Fibroblast of skin of left quadriceps (primary cell): ENCODE results near the gene AQP2.
A peak's percentile ranks its signal among the peaks of the same experiment; 100 is the strongest.

Experiments
- DNase-seq, 2 experiments: peaks; one replicate each; pipeline ENCODE4 v3.0.0-alpha.2; 2013; ENCODE audit warnings: low read depth in 2 of 2

AQP2 gene, protein sequence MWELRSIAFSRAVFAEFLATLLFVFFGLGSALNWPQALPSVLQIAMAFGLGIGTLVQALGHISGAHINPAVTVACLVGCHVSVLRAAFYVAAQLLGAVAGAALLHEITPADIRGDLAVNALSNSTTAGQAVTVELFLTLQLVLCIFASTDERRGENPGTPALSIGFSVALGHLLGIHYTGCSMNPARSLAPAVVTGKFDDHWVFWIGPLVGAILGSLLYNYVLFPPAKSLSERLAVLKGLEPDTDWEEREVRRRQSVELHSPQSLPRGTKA

DNA sequence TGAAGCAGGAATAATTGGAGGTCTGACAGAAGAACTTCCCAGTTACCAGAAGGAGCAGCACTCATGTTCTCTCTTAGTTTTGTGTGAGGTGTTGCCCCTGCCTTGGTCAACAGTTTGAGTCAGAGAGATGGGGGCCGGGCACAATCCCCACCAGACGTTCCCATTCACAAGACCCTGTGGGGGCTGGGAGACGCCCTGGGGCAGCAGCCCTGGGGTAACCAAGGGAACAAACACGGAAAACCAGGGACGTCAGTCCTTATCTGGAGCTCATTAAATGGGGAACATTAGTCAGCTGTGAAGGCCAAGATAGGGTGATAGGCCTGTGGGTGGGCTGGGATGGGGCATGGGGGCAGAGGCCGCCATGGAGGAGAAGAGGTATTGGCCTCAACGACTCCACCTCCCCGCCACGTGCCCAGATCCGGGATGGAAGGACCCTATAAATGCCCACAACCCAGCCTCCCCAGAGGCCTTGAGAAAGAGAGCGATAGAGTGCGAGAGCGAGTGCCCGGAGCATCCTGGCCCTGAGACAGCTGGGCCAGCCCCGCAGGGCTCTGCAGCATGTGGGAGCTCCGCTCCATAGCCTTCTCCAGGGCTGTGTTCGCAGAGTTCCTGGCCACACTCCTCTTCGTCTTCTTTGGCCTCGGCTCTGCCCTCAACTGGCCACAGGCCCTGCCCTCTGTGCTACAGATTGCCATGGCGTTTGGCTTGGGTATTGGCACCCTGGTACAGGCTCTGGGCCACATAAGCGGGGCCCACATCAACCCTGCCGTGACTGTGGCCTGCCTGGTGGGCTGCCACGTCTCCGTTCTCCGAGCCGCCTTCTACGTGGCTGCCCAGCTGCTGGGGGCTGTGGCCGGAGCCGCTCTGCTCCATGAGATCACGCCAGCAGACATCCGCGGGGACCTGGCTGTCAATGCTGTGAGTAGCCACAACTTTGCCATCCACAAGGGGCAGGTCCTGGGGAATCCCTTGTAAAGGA, at the start of gene AQP2:
TSS of gene AQP2 (plus strand) at position 465 of the 979 bp plus-strand sequence. CDS start at position 559, 94 bp downstream.
- DNase-seq: no peak

DNA sequence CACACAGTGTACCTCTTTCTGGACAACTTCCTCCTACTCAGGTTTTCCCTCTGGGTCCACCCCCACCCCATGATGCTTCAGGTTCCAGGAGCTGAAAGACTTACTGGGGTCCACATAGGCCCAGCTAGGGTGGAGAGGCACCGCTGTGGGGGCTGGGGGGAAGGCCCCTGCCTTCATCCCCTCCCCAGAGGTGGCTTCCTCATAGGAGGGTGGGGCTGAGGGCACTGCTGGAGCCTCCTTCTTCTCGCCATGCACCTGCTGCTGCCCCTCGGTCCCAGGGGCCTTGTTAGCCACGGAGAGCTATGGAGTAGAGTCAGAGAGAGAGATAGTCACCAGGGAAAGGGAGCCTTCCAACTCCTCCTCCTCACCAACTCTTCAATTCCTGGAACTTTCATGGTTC, 49.5 kb upstream of the AQP2 start:
- no peak for DNase-seq

DNA sequence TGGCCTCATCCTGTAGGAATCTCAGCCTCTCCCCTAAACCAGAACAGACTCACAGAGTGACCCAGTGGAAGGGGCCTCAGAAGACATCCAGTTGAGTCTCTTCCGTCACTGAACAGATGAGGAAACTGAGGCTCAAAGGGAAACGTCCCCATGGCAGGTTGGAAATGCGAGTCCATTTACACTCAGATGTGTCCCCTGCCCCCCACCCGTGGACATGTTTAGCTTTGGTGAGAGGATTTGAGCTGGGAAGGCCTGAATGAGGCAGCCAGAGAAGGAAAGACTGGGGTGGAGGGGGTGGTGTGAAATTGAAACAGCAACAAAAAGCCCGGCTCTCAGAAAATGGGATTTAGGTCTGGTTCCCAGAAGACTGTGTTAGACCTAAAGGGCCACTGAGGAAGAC, 48.6 kb upstream of the AQP2 start:
- no peak for DNase-seq

DNA sequence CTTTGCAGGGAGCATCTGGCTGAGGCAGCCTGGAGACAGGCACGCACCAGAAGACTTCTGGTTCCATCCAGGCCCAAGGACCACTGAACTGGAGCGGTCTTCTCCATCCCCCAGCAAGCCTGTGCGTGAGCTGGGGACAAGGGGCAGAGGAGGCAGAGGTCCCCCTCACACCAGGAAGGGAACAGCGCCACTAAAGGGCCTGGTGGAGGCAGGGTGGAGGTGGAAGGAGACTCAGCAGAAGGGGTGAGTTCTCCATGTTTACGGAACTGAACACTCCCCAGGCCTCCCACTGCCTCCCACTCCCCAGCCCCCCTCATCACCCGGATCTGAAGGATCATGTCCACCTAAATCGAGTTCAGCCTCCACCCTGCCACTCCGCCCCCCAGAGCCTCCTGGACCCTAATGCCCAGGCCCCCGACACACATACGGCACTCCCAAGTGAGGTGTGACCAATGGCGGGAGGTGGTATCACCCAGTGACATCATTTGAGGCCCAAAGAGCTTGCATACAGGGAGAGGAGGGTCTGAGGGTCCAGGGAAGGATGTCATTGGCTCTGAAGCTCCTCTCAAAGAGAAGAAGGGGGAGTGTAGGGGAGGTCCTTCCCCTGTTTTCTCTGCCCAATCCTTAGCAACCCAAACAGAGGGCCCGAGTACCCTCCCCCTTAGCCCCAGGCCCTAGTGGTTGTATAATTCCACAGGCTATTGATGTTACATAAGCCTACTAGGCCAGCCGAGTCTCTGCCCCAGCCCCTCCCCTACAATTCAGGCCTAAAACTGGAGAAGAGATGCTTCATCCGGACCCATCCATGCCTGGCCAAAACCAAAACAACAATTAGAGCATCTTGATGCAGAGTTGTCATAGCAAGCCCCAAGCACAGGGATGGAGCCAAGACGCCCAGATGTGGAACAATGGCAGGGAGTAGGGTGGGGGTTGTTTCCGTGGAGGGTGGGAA, 47.9 kb upstream of the AQP2 start:
- no peak for DNase-seq

DNA sequence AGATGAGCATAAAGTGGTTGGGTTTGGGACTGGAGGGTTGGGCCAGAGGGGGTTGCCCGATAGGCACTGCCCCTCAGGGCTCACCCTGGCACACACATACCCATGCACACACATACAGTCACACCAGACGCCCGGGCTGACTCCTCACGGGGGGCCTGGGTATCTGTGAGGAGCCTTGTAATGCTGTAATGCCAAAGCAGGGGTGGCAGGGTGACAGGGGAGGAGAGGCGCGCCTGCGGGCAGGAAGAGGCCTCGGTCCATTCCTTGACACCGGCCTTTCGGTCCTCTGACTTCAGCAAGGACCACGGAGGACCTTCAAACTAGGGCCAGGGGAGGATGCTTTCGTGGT, 47.2 kb upstream of the AQP2 start:
- no peak for DNase-seq

DNA sequence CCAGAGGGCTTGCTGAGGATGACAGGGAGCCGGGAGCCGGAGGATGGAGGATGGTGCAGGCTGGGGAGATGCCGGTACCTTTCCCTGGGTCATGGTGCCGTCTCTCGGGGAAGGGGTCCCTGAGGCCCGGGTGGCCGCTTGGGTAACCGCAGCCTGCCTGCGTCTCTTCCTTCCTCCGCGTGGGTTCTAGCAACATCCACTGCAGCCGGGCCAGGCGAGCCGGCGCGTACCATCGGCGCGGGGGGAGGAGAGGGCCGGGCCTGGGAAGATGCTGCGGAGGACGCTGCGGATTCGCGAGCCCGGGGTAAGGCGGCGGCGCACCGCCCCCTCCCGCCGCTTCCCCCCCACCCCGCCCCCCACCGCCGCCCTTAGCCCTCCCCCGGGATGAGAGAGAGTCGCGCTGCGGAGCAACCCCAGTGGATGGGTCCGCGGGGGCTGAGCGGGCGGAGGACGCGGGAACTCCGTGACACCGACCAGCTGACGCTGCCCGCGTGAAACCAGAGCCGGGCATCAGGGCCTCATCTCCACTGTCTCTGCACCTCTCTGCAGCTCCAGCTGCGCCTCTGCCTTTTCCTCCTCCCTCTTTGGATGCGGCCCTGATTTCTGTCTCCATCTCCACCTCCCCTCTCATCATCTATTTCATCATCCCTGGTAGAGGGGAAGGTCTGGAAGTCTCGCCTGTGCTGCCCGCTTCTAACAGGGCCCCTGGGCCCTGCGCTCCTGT, 46.7 kb upstream of the AQP2 start, which contains the start of gene FAIM2:
TSS of gene FAIM2 (minus strand) at position 201 of the 724 bp plus-strand sequence. CDS start at position 93, 108 bp downstream.
- peak; percentile 74 to 75 for DNase-seq

DNA sequence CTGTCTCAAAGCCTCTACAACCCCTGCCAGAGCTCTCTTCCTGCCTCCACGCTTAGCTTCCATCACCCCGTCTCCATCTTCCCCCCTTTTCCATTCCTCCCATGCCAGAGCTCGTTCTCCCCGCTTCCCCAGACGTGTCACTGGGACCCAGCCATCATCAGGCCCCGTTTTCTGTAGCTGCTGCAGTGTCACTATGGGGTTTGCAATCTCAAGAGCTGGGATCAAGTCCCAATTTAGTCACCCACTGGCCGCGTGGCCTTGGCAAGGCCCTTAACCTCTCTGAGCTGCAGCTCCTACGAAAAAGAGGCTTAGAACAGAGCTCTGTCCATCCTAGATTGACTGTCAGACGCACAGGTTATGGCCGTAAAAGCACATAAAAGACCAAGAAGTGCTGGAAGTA, 45.9 kb upstream of the AQP2 start:
- no peak for DNase-seq

DNA sequence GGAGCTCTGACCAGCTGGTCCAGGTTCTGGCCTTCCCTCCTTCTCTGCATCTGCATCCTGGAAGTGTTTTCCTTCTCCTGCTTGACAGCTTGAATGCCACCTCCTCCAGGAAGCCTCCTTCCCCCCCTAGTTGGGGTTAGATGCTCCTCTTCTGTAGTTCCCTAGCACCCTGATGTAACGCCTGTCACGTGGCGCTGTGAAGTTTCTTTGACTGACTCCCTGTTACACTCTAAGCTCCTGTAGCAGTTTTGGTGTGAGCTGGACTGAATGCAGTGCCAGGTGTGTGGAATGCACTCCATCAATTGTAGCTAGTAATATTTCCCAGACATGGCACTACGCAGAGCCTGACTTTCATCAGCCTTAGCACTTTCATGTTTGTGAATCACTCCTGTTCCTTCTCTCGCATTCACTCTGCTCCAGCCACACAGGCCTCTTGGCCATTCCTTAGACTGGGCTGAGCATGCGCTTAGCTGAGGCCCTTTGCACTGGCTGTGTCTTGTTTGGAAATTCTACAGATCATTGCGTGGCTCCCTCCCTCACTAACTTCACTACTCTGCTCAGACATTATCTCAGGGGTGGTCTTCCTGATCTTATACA, 44.7 kb upstream of the AQP2 start:
- DNase-seq: no peak

DNA sequence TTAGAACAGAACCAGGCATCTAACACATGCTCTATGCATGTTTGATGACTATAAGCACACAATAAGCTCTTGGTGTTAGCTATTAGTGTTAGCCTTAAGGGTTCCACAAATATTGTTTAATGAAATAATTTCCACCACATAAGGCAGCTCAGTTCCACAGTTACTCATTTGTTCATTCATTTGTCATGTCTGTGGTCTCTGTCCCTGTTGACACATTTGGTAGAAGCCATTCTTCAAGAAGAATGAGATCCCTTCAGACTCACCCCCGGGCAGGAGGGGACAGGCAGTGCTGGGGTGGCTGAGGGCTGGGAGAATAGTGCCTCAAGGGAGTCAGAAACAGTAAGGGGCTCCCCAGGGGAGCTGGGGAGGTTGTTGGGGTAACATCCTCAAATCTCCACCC, 43.2 kb upstream of the AQP2 start:
- DNase-seq: no peak

DNA sequence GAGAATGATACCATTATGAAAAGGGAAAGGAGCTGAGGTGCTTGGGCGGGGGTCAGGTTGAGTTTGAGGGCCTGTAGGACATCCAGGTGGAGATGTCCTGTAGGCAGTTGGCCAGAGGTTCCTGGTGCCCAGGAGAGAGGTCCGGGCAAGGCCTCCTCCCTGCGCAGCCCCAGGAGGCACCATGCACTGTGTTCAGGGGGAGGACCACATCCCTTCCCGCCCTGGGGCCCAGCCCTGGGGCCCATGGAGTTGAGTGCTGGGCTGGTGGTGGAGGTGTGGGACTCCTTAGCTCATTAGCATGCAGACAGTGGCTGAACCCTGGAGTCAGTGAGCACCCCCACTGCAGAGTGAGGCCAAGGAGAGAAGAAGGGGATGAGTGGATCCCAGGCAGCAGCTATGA, 41.2 kb upstream of the AQP2 start:
- no peak for DNase-seq

DNA sequence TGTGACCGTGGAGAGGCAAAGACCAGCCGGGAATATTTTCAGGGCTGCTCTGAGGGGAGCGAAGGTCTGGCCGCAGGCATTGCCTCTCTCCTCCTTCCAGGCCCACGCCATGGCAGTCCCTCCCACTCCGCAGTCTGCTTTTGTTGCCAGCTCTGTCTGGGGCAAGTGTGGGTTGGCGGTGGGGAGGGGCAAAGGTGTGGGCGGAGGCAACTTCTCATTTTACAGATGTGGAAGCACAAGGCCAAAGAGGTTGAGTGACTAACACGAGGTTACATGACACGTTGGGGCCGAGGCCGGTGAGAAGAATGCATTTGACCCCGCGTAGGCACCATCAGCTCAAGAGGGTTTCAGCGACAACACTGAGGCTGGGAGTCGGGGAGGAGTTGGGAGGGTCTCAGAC, 40.7 kb upstream of the AQP2 start:
- no peak for DNase-seq

DNA sequence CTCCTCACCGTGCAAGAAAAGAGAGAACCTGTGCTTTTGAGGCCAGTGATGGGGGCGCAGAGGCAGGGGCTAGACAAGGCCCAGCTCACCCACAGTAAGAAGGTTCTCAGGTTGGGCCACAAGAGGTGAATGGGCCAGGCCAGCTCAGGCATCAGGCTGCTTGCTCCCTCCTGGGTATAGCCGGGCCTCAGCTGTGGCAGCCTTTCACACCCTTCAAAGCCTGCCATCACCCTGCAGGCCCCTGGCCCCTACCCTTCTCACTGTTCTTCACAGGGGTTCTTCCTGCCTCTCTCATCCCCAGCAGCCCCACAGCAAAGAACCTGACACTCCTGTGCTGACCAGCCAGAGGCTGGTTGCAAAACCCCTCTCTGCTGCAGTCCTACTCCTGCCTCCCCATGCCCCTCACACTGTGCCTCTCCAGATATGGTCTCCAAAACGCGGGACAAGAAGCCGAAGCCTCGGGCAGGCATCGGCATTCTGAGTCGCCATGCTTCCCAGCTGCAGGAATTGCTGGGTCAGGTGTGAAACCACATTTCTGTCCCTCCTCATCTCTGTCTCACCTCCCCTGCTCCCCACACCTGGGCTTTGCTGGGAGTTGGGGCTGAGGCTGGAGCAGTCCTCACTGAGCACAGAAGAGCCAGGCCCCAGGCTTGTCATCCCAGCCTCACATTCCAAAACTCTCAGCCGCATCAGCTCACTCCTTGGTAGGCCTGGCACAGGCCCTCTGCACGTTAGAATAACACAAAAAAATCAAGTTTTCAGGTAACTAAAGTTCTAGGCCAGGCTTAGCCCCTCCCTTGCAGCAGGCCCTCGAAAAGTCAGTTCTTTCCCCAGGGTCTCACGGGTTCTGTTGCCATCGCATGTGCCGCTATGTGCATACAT, 40.0 kb upstream of the AQP2 start:
- no peak for DNase-seq

DNA sequence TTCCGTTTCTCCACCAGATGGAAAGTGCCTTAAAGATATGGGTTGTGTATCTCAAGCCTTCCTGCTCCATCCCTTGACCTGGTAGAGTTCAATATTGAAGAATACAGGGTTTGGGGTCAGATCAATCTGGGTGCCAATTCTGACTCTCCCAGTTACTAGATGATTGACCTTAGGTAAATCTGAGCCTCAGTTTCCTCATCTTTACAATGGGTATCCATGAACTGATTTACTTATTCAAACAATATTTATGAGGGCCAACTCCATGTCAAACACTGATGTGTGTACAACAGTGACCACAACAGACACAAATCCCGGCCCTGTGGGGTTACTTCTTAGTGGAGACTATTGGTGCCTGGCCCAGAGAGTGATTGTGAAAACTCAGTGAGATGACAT, 39.3 kb upstream of the AQP2 start:
- no peak for DNase-seq

DNA sequence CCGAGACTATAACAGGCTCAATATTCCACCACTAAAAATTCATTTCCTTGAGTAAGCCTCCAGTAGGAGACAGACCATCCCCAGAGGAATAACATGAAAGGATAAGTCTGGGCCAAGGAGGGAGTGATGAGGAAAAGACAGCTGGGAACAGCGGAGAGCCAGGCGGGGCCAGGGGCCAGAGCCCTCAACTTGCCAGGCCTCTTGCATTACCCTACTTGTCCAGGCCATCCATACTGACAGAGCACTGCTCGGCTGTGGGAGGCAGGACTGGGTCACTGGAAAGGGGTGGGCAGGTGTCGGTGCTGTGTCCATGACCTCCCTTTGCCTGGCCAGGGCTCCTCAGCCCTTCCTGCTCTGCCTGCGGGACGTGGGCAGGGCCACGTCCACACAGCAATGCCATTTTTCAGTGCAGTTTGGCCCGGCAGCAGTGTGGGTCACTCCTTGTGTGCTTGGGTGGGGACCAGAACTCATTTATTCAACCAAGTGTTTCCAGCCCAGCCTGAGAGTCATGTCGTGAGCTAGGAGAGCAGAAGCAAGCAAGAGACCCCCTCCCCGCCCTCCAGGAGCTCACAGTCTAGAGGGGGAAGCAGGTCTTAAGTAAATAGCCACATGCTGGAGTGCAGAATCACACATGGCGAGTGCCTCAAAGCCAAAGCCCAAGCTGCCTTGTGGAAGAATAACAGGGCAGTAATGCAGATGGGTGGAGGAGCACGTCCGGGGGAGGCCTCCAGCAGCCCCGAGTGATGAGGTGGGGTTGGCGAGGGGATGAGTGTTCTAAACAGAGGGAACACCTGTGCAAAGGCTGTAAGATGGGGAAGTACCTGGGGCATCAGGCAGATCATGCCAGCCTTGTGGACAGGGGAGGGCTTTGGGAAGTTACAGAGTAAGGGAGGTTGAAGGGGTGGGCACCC, 37.9 kb upstream of the AQP2 start:
- DNase-seq: no peak

DNA sequence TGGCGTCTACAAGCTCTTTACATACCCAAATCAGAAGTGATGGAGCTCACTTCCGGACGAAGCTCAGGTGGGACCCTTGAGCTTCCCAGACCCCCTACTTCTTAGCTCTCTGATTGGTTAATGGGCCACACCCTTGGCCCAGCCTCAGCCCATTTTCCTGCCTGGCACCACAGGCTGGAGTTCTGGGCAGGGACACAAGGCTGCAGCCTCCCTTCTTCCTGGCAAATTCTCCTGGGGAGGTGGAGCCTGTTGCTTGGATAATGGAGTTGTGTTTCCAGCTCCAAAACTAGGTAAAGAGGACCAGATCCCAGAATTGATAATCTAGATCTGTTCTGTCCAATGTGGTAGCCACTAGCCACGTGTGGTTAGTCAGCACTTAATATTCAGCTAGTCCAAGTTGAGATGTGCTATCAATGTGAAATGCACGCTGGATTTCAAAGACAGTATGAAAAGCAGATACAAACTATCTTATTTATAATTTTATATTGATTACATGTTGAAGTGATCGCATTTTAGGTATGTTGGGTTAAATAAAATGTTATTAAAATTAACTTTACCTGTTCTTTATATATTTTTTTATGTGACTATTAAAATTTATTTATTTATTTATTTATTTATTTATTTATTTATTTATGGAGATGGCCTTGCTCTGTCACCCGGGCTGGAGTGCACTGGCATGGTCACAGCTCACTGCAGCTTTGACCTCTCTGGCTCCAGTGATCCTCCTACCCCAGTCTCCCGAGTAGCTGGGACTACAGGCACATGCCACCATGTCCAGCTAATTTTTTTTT, 34.2 kb upstream of the AQP2 start:
- DNase-seq: no peak

DNA sequence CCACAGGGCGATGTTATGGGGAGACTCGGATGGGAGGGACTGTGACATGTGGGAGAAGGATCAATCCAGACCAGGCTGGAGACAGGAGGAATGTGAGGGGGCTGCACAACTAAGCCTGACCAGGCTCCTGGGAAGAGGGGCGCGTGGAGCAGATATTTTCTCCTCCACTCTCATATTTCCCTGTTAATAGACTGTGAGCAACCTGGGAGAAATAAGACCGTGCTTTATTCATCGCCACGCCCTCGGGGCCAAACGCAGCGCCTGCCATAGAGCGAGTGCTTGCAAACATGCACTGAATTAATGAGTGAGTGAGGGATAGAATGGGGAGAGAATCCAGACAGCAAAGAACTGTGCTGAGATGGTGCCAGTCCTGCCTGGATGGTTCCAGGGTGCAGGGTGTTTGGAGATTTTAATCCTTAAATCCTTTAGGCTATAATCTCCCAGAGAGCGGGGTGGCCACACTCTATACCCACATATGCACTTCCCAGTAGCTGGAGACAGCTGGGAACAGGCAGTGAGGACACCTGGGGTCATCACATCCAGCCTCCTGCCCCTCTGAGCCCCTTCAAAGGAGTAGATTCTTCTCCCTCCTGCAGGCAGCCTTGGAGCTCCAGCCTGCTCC, 33.3 kb upstream of the AQP2 start:
- no peak for DNase-seq

DNA sequence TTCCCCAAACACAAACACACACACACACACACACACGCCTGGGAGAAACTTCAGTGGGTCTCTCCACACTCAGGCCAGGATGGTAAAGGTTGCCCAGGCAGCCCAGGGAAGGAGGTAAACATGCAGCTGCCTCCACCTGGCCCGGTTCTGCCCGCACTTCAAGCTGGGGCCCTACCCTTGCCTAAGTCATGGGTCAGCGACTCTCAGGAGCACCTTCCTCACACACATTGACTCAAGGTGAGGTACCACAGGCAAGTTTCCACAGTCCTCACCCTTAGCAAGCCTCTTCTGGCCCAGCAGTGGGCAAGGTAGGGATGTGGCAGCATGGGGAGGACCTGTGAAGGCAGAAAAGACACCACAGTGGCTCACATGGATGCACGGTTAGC, 32.8 kb upstream of the AQP2 start:
- no peak for DNase-seq
